ENCODE results near the gene GZF1.

GZF1 gene

DNA sequence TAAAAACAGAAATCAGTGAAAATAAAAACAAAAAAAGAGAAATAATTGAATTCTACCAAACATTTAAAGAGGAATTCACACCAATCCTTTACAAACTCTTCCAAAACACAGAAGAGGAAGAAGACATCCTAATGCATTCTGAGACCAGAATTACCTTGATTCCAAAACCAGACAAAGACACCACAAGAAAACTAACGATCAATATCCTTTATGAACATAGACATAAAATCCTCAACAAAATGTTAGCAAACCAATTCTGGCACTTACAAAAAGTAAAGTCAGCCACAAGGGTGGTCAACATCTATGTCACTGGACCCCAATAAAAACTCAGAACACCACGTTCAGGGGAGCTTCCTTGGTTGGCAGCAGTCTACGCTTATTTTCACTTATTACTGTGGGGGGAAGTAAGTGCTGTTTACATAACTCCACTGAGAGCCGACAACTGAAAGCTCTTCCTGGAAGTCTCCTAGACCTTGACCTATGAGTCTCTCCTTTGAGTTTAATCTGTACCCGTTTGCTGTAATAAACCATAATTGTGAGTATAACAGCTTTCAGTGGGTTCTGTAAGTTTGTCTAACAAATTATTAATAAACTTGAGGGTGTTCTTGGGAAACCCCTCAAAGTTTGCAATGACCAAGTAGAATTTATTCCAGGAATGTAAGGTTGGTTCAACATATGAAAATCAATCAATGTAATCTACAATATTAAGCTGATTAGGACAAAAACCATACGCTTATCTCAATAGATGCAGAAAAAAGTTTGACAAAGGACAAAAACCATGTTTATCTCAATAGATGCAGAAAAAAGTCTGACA lies 24.5 kb downstream of the GZF1 start:
- no CpG with 5 or more reads among the region's 6 CpGs for WGBS (ENCODE audit: extremely low coverage, insufficient coverage, insufficient read length)
- H3K9me3 ChIP-seq (ENCODE audit: insufficient read depth, low read depth, low read length), result no peaks in the 10 kb centered on the region
- no peak for DNase-seq

DNA sequence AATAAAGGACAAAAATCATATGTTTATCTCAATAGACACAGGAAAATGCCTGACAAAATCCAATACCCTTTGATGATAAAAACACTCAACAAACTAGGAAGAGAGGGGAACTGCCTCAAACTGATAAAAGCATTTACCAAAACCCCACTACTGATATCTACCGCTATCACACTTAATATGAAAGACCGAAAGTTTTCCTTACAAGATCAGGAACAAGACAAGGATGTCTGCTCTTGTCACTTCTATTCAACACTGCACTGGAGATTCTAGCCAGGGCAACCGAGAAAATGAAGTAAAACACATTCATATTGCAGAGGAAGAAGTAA lies 25.1 kb downstream of the GZF1 start:
- Histone ChIP-seq H4K12ac (ENCODE audit: low read depth, low read length) (no peak overlapping the region), H3K4me1 (ENCODE audit: control insufficient read depth in 1 of 2, insufficient read depth in 2 of 2, low read length in 2 of 2) (no peaks in the 10 kb centered on the region), H3K79me1 (ENCODE audit: low read length) (no peaks in the 10 kb centered on the region), H4K91ac (ENCODE audit: low read depth, low read length) (no peak overlapping the region), H3K4me3 (ENCODE audit: low read depth, low read length) (no peak overlapping the region), H3K9ac (ENCODE audit: low read length) (no peak overlapping the region), H3K27me3 (ENCODE audit: insufficient read depth, low read length) (no peaks in the 10 kb centered on the region), H2BK12ac (ENCODE audit: low read length) (no peak overlapping the region), H2BK5ac (ENCODE audit: low read depth, low read length, poor library complexity) (no peak overlapping the region), H3K4ac (ENCODE audit: low read depth, low read length) (no peak overlapping the region), H3K4me2 (ENCODE audit: low read length) (no peak overlapping the region), H3K14ac (ENCODE audit: low read length) (no peak overlapping the region), H4K8ac (ENCODE audit: low read depth, low read length) (no peak overlapping the region), H3K23ac (ENCODE audit: low read length) (no peak overlapping the region), H3K36me3 (ENCODE audit: control insufficient read depth in 1 of 2, insufficient read depth in 2 of 2, low read length in 2 of 2) (peaks cover 6 to 7% of the 10 kb centered on the region in 2 experiments), H2AK5ac (ENCODE audit: low read length) (no peak overlapping the region), H3K27ac (ENCODE audit: low read depth, low read length) (no peak overlapping the region), H3K9me3 (ENCODE audit: insufficient read depth, low read depth, low read length) (no peaks in the 10 kb centered on the region), H3K18ac (ENCODE audit: low read length) (no peak overlapping the region), H3K79me2 (ENCODE audit: control insufficient read depth, insufficient read depth, low read length, poor library complexity) (no peaks in the 10 kb centered on the region), H2BK120ac (ENCODE audit: insufficient read depth, low read length, poor library complexity) (no peak overlapping the region), H2AFZ (ENCODE audit: insufficient read depth, low read length, poor library complexity) (no peak overlapping the region)
- DNase-seq, result no peak
- no CpG with 5 or more reads among the region's 3 CpGs for WGBS (ENCODE audit: extremely low coverage, insufficient coverage, insufficient read length)

More for the DNA sequence above, 24.5 kb downstream of the GZF1 start:
- Histone ChIP-seq H2AK5ac (ENCODE audit: low read length) (no peak overlapping the region), H3K79me2 (ENCODE audit: control insufficient read depth, insufficient read depth, low read length, poor library complexity) (no peaks in the 10 kb centered on the region), H4K91ac (ENCODE audit: low read depth, low read length) (no peak overlapping the region), H3K4me1 (ENCODE audit: control insufficient read depth in 1 of 2, insufficient read depth in 2 of 2, low read length in 2 of 2) (no peaks in the 10 kb centered on the region), H3K4me3 (ENCODE audit: low read depth, low read length) (no peak overlapping the region), H3K18ac (ENCODE audit: low read length) (no peak overlapping the region), H3K36me3 (ENCODE audit: control insufficient read depth in 1 of 2, insufficient read depth in 2 of 2, low read length in 2 of 2) (peaks cover 4 to 7% of the 10 kb centered on the region in 2 experiments), H4K12ac (ENCODE audit: low read depth, low read length) (no peak overlapping the region), H3K27me3 (ENCODE audit: insufficient read depth, low read length) (no peaks in the 10 kb centered on the region), H2BK12ac (ENCODE audit: low read length) (no peak overlapping the region), H2BK5ac (ENCODE audit: low read depth, low read length, poor library complexity) (no peak overlapping the region), H3K79me1 (ENCODE audit: low read length) (no peaks in the 10 kb centered on the region), H3K14ac (ENCODE audit: low read length) (no peak overlapping the region), H2BK120ac (ENCODE audit: insufficient read depth, low read length, poor library complexity) (no peak overlapping the region), H2AFZ (ENCODE audit: insufficient read depth, low read length, poor library complexity) (no peak overlapping the region), H3K4ac (ENCODE audit: low read depth, low read length) (no peak overlapping the region), H3K27ac (ENCODE audit: low read depth, low read length) (no peak overlapping the region), H3K9ac (ENCODE audit: low read length) (no peak overlapping the region), H3K23ac (ENCODE audit: low read length) (no peak overlapping the region), H3K4me2 (ENCODE audit: low read length) (no peak overlapping the region), H4K8ac (ENCODE audit: low read depth, low read length) (no peak overlapping the region)

DNA sequence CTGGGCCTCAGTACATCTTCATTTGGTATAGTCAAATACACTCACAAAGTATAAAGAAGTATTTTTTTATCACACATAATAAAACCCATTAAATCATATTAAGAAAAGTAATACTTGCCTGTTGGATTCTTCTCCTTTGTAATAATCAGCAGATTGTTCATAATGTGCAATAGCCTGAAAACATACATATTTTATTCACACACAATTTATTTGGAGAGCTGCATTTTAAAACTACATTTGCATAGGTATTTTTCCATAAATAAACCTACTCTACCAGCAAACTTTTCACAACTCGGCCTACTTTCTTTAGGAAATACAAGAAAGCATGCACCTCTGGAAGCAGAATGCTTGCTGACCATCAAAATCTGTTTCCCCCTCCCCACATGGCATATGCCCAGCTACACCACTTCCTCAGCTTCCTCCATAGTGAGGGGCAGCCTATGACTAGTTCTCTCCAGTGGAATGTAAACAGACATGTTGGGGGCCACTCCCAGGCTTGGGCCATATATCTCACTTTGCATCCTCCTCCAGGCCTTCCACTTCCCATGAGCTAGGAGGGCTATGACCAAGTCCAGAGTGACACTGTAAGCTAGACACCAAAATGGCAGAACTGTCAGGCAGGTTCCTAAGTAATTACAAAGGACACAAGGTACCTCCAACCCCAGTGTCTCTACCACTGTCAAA lies 28.3 kb downstream of the GZF1 start:
- H3K4me2 ChIP-seq (ENCODE audit: low read length), result no peak overlapping the region
- no peak overlapping the region for H3K9ac ChIP-seq (ENCODE audit: low read length)
- H2BK5ac ChIP-seq (ENCODE audit: low read depth, low read length, poor library complexity), result no peak overlapping the region
- H2AFZ ChIP-seq (ENCODE audit: insufficient read depth, low read length, poor library complexity), result no peak overlapping the region
- no peak overlapping the region for H3K4ac ChIP-seq (ENCODE audit: low read depth, low read length)
- no peaks in the 10 kb centered on the region for H3K4me1 ChIP-seq (ENCODE audit: control insufficient read depth in 1 of 2, insufficient read depth in 2 of 2, low read length in 2 of 2)
- H2BK12ac ChIP-seq (ENCODE audit: low read length), result no peak overlapping the region
- no peak overlapping the region for H3K27ac ChIP-seq (ENCODE audit: low read depth, low read length)
- no CpG with 5 or more reads among the region's 1 CpG for WGBS (ENCODE audit: extremely low coverage, insufficient coverage, insufficient read length)
- H3K9me3 ChIP-seq (ENCODE audit: insufficient read depth, low read depth, low read length), result peaks cover 2% of the 10 kb centered on the region
- H3K14ac ChIP-seq (ENCODE audit: low read length), result no peak overlapping the region
- H3K27me3 ChIP-seq (ENCODE audit: insufficient read depth, low read length), result no peaks in the 10 kb centered on the region
- no peak overlapping the region for H2BK120ac ChIP-seq (ENCODE audit: insufficient read depth, low read length, poor library complexity)
- no peak overlapping the region for H4K91ac ChIP-seq (ENCODE audit: low read depth, low read length)
- peaks cover 6 to 21% of the 10 kb centered on the region in 2 experiments for H3K36me3 ChIP-seq (ENCODE audit: control insufficient read depth in 1 of 2, insufficient read depth in 2 of 2, low read length in 2 of 2)
- H3K4me3 ChIP-seq (ENCODE audit: low read depth, low read length), result no peak overlapping the region
- DNase-seq, result no peak
- H4K8ac ChIP-seq (ENCODE audit: low read depth, low read length), result no peak overlapping the region
- H3K79me1 ChIP-seq (ENCODE audit: low read length), result no peaks in the 10 kb centered on the region
- no peaks in the 10 kb centered on the region for H3K79me2 ChIP-seq (ENCODE audit: control insufficient read depth, insufficient read depth, low read length, poor library complexity)
- no peak overlapping the region for H2AK5ac ChIP-seq (ENCODE audit: low read length)
- no peak overlapping the region for H3K18ac ChIP-seq (ENCODE audit: low read length)
- H4K12ac ChIP-seq (ENCODE audit: low read depth, low read length), result no peak overlapping the region
- H3K23ac ChIP-seq (ENCODE audit: low read length), result no peak overlapping the region

DNA sequence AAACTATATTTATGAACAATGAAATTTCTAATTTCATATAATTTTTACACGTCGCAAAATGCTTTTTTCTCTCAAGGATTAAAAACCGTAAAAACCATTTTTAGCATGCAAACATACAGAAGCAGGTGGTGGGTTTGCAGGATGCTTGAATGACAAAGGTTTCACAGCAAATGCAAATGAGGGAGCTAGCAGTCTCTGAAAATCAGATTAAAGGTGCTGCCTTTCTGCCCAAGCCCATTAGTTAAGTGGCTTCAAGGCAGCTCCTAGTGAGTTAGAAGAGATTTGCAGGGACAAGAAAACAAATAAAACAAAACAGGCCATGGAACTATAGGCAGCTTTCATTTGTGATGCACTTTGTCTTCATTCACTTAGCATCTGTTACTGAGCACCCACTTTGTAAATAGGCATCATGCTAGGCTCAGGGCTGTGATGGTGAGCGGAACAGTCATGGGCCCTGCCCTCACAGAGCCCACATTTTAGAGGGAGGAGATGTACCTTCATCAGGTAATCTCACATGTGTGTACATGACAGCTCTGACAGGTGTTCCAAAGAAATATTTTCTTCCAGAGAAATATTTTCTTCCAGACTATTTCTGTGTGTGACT lies 29.8 kb downstream of the GZF1 start:
- H2AFZ ChIP-seq (ENCODE audit: insufficient read depth, low read length, poor library complexity), result no peak overlapping the region
- no peak overlapping the region for H2BK120ac ChIP-seq (ENCODE audit: insufficient read depth, low read length, poor library complexity)
- H4K91ac ChIP-seq (ENCODE audit: low read depth, low read length), result no peak overlapping the region
- no peak overlapping the region for H2BK12ac ChIP-seq (ENCODE audit: low read length)
- no peaks in the 10 kb centered on the region for H3K79me1 ChIP-seq (ENCODE audit: low read length)
- H4K12ac ChIP-seq (ENCODE audit: low read depth, low read length), result no peak overlapping the region
- H3K4me2 ChIP-seq (ENCODE audit: low read length), result no peak overlapping the region
- no peaks in the 10 kb centered on the region for H3K79me2 ChIP-seq (ENCODE audit: control insufficient read depth, insufficient read depth, low read length, poor library complexity)
- H3K4me3 ChIP-seq (ENCODE audit: low read depth, low read length), result no peak overlapping the region
- no peaks in the 10 kb centered on the region for H3K4me1 ChIP-seq (ENCODE audit: control insufficient read depth in 1 of 2, insufficient read depth in 2 of 2, low read length in 2 of 2)
- no peaks in the 10 kb centered on the region for H3K27me3 ChIP-seq (ENCODE audit: insufficient read depth, low read length)
- H3K4ac ChIP-seq (ENCODE audit: low read depth, low read length), result no peak overlapping the region
- no peak overlapping the region for H4K8ac ChIP-seq (ENCODE audit: low read depth, low read length)
- WGBS (ENCODE audit: extremely low coverage, insufficient coverage, insufficient read length), result no CpG with 5 or more reads among the region's 4 CpGs
- no peak for DNase-seq
- H3K14ac ChIP-seq (ENCODE audit: low read length), result no peak overlapping the region
- no peak overlapping the region for H2BK5ac ChIP-seq (ENCODE audit: low read depth, low read length, poor library complexity)
- H3K36me3 ChIP-seq (ENCODE audit: control insufficient read depth in 1 of 2, insufficient read depth in 2 of 2, low read length in 2 of 2), result peaks cover 6 to 21% of the 10 kb centered on the region in 2 experiments
- H2AK5ac ChIP-seq (ENCODE audit: low read length), result no peak overlapping the region
- H3K23ac ChIP-seq (ENCODE audit: low read length), result no peak overlapping the region
- H3K18ac ChIP-seq (ENCODE audit: low read length), result no peak overlapping the region
- no peak overlapping the region for H3K27ac ChIP-seq (ENCODE audit: low read depth, low read length)
- H3K9me3 ChIP-seq (ENCODE audit: insufficient read depth, low read depth, low read length), result peaks cover 2% of the 10 kb centered on the region
- peak overlapping the region; percentile 56 for H3K9ac ChIP-seq (ENCODE audit: low read length)

All from trophoblast cell (in vitro differentiated cells and primary cell).